Stimulated activated CD4-positive, alpha-beta T cell treated with anti-CD3 and anti-CD28 coated beads, Interleukin-2, amount 100 ng/mL, for 48 hours (primary cell): ENCODE data around the gene PCED1B.
A peak's percentile ranks its signal among the peaks of the same experiment; 100 is the strongest.
"Not testable (repeated sequence)": the region's sequence is repeated elsewhere in the genome, so short reads cannot be mapped to it uniquely, and the experiment has no call there.

ENCODE experiments used
- DNase-seq, 2 donors: peaks; one replicate each; pipeline ENCODE4 v3.0.0-alpha.2; 2020

The PCED1B gene

DNA sequence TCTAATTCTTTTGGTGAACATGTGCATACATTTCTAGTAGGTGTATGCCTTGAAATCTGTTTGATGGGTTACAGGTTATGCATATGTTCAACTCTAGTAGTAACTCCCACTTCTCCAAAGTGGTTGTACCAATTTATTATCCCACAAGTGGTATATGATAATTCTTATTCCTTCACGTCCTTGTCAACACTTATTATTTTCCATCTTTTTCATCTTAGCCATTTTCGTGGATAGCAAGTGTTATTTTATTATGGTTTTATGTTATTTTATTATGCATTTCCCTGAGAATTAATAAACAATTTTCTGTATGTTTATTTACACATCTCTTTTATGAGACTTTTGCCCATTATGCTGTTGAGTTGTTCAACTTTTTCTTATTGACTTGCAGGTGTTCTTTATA lies 11.6 kb downstream of the PCED1B start:
- DNase-seq, result no peak

GRCh38 chr12:47094804-47095203 lies 15.4 kb downstream of the PCED1B start:
- no peak for DNase-seq

GRCh38 chr12:47095446-47096236 lies 16.2 kb downstream of the PCED1B start:
- no peak for DNase-seq

DNA sequence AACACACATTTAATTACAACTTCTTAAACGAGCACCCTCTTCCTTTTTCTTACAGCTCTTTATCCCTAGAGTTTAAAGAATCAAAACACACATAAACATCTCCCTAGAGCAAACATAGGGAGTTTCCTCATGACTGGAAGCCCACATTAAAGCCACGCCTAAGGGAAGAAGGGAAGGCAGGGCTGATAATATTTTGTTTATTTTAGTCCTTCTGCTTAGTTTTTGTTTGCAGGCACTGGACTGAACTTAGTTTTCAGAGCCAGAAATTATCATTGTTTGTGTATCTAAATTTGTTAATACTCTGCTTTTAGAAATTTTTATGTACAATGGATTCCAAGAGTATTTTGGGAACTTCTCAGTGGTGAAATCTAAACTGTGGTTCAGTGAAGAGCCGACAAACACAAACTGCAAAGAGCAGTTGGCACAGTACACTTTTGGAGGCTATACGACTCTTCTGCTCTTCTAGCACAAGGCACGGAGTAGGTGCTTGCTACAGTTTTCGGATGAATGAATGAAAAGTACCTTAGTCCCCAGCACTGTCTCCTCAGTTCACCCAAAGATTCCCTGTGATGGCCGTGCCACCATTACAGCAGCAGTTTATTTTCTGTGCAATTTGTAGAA lies 18.0 kb downstream of the PCED1B start:
- no peak for DNase-seq

GRCh38 chr12:47098099-47098498 lies 18.7 kb downstream of the PCED1B start:
- no peak for DNase-seq

GRCh38 chr12:47099610-47100009 lies 20.2 kb downstream of the PCED1B start:
- DNase-seq, result no peak

DNA sequence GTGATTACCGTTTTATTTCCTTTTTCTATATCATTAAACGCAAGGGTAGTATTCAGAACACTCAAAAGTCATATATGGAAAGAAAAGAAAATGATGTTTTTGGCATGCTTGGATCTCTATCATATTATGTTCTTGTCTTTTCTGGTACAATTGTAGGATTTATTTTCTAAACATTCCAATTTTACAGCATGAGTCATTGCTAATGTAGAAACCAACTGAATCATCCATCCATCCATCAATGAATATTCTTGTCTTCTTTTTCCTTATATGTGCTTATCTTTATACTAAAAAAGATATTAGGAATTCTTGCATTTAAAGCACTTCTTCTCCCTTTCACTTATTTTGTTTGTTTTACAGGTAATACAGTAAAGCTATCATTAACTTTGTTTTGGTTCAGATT lies 20.7 kb downstream of the PCED1B start:
- DNase-seq, result no peak

DNA sequence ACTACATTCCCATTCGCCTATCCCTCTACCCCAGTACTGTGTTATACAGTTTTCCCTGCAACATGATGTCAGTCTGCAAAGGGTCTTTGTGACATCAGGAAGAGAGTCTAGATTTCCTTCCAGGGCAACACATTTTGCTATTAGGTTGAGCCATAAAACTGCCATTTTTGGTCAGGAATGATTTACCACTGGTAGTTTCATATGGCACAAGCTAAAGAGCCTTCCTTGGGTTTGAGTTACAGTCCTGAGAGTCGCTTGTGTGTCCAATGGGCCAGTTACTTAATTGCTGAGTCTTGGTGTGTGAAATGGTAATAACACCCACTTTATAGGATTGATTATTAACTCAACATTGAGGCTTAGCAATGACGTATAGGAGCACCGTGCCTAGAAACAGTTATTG lies 23.0 kb downstream of the PCED1B start:
- DNase-seq, result no peak

GRCh38 chr12:47102845-47103651 lies 23.6 kb downstream of the PCED1B start:
- no peak for DNase-seq

DNA sequence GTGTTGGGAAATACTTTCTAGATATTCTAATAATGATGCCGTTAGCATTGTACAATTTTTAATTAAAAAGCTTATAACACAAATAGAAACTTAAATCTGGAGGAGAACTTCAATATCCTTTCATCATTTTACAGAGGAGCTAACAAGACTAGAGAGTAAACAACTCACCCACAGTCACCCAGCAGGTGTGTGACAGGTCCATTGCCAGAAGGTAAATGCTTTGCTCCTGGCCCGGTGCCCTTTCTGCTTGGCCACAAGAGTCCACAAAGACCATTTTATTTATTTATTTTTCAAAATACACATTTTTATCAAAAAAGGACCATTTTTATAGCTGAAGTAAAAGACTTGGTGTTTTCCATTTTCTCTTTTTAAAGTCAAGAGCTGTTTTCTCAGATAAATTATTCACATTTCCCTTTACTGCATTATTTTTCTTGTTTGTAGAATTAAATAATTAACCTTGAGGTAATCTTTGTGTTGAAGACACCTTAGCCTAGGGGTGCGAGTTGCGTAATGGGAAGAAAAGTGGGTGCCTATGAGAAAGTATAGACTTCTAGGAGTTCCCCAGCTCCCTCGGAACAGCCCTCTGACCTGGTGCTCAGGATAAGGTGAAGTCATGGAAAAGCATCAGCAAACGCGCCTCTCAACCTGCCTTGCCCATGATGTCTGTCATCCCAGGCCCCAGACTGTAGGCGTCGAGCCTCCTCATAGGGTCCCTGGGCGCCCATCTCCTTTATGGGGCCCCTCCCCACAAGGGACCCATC lies 26.7 kb downstream of the PCED1B start:
- no peak for DNase-seq

GRCh38 chr12:47107446-47107845 lies 28.0 kb downstream of the PCED1B start:
- no peak for DNase-seq

GRCh38 chr12:47107926-47108325 lies 28.5 kb downstream of the PCED1B start:
- DNase-seq, result no peak

GRCh38 chr12:47110011-47110541 lies 30.7 kb downstream of the PCED1B start:
- no peak for DNase-seq

DNA sequence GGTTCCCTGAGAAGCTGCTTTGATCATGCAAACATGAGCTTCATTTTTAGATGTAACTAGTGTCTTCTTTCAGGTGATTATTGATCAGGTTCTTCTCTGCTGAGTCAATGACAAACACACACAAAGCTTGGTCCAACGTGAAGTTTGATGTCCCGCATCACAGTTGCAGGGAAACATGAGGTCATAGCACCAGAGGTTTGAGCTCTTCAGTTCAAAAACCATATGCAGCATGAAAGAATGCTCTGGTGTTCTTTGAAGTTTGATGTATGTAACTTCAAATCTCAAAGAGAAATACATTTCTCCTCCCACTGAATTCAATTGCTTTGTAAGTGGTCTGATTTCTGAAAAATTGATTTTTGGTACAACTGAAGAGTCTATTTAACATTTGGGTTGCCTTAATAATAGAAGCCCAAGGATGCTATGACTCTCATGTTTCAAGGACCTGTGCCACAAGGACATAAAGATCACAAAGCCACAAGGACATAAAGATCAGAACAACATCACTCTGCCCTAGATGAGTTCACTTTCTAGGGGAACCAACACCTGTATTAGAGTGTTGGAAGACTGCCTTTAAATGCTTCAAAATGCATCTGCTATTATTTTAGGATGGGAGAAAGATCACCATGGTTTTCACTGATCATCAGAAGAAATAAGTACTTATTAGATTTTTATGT lies 31.4 kb downstream of the PCED1B start:
- no peak for DNase-seq

GRCh38 chr12:47111392-47111778 lies 32.0 kb downstream of the PCED1B start:
- DNase-seq, result peak in 1 of 2 donors; percentile 6

DNA sequence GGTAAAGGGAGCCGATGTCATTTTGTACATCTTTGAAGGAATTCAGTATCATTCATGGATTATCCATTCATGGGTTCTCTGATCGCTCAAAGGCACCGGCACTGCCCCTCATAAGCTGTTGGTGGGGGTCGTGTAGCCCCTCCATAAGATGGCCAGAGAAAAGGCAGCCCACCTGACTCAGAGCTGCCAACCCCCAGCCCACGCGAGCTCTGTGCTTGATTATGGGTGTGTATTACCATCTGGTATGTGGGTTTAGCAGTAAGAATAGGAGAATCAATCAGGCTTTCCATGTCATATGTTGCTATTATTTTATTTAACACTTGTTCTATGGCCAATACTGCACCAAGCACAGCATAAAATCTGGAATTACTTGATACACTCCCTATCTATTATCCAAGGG lies 32.4 kb downstream of the PCED1B start:
- no peak for DNase-seq

- no peak for DNase-seq
Measured at GRCh38 chr12:47112679-47113078, 33.3 kb downstream of the PCED1B start.

DNA sequence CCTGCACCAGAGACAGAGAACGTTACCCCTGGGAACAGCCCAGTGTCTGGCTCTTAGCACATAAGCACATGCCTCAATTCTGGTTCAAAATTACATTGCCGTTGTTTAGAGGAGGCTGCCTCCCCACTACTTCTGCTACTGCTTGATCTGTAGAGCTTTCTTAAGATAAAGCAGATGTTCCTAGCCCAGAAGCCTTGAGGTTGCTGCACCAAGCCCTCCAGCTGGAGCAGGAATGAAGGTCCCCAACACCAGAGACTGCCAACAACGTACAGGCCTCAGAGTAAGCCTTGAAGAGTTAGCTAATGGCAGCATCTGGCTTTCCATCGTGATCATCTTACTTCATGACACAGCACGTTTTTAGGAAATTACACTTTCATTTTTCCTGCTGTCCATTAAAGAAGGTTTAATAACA lies 35.1 kb downstream of the PCED1B start:
- no peak for DNase-seq

DNA sequence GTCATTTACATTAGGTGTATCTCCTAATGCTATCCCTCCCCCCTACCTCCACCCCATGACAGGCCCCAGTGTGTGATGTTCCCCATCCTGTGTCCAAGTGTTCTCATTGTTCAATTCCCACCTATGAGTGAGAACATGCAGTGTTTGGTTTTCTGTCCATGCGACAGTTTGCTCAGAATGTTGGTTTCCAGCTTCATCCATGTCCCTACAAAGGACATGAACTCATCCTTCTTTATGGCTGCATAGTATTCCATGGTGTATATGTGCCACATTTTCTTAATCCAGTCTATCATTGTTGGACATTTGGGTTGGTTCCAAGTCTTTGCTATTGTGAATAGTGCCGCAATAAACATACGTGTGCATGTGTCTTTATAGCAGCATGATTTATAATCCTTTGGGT lies 37.9 kb downstream of the PCED1B start:
- DNase-seq, result not testable (repeated sequence)

DNA sequence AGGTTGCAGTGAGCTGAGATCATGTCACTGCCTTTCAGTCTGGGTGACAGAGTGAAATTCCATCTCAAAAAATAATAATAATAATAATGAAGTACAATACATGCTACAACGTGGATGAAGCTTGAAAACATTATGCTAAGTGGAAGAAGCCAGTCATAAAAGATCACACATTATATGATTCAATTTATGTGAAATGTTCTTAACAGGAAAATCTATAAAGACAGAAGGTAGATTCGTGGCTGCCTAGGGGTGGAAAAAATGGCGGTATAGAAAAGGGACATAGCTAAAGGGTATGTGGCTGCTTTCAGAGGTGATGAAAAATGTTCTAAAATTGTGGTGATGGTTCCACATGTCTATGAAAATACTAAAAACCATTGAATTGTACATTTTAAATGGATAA lies 41.3 kb downstream of the PCED1B start:
- DNase-seq, result no peak

- DNase-seq, result no peak
Measured at GRCh38 chr12:47121146-47121545, 41.7 kb downstream of the PCED1B start.

DNA sequence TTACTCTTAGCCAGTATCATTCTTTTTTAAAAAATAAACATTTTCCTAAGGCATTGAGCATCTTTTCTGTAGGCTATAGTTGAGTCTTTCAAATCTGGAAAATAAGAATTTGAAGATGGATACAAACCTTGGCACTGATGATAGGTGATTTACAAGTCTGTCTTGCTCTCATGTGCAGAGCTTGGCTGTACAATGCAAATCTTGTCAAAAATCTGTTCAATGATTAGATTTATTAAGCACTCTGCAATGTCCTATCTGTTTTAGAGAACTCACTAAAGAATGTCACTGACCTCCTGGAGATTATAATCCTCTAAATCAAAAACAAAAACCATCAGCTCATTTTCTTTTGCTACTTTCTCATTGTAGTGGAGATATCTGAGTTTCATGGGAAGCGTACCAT lies 43.2 kb downstream of the PCED1B start:
- no peak for DNase-seq
